MM.1S (cell line): Measurements from ENCODE around the gene XRCC6.

Source experiments
- DNase-seq: peaks from one replicate; pipeline ENCODE4 v3.0.0-alpha.2; 2015
- H2AFZ ChIP-seq: fragments of 300-600 bp; sonication (generic); 2 replicates; pipeline ENCODE4 v1.6.0; 2016; ENCODE audit warnings: antibody characterized with exemption, low read length
- H3F3A ChIP-seq: fragments of 300-600 bp; sonication (generic); 2 replicates; pipeline ENCODE4 v1.6.1; 2016; ENCODE audit warnings: mild to moderate bottlenecking, antibody characterized with exemption, low read length, moderate library complexity, mixed read lengths; ENCODE audit not compliant: insufficient read depth
- H3K27ac ChIP-seq: fragments of 300-600 bp; sonication (generic); 2 replicates; pipeline ENCODE4 v1.5.1; 2016; ENCODE audit warnings: mild to moderate bottlenecking, low read length
- H3K27me3 ChIP-seq: fragments of 300-600 bp; sonication (generic); replicated peaks from 2 replicates; pipeline ENCODE4 v1.6.0; 2016; ENCODE audit warnings: low read length; ENCODE audit not compliant: insufficient read depth
- H3K36me3 ChIP-seq: fragments of 300-600 bp; sonication (generic); replicated peaks from 2 replicates; pipeline ENCODE4 v1.6.1; 2016; ENCODE audit warnings: mild to moderate bottlenecking, low read length, mixed read lengths; ENCODE audit not compliant: insufficient read depth
- H3K4me1 ChIP-seq: fragments of 300-600 bp; sonication (generic); 2 replicates; pipeline ENCODE4 v1.6.1; 2016; ENCODE audit warnings: low read length, mixed read lengths
- H3K4me2 ChIP-seq: fragments of 300-600 bp; sonication (generic); 2 replicates; pipeline ENCODE4 v1.6.0; 2016; ENCODE audit warnings: low read depth, low read length
- H3K4me3 ChIP-seq: fragments of 300-600 bp; sonication (generic); 2 replicates; pipeline ENCODE4 v1.5.1; 2016; ENCODE audit warnings: low read length, mixed read lengths
- H3K79me2 ChIP-seq: fragments of 300-600 bp; sonication (generic); 2 replicates; pipeline ENCODE4 v1.6.1; 2016; ENCODE audit warnings: mixed run types, low read length, mixed read lengths
- H3K9ac ChIP-seq: fragments of 300-600 bp; sonication (generic); 2 replicates; pipeline ENCODE4 v1.6.1; 2016; ENCODE audit warnings: low read length, mixed read lengths
- H3K9me2 ChIP-seq: fragments of 300-600 bp; sonication (generic); replicated peaks from 2 replicates; pipeline ENCODE4 v1.6.1; 2016; ENCODE audit warnings: mild to moderate bottlenecking, low read length, mixed read lengths; ENCODE audit not compliant: insufficient read depth
- H3K9me3 ChIP-seq: fragments of 300-600 bp; sonication (generic); replicated peaks from 2 replicates; pipeline ENCODE4 v1.6.1; 2016; ENCODE audit warnings: mild to moderate bottlenecking, low read length, mixed read lengths; ENCODE audit not compliant: insufficient read depth
- H4K20me1 ChIP-seq: fragments of 300-600 bp; sonication (generic); 2 replicates; pipeline ENCODE4 v1.6.1; 2016; ENCODE audit warnings: mild to moderate bottlenecking, low read length, moderate library complexity, mixed read lengths; ENCODE audit not compliant: insufficient read depth
- EZH2 ChIP-seq: fragments of 300-600 bp; sonication (generic); optimal IDR thresholded peaks from 2 replicates; pipeline ENCODE3; 2017; ENCODE audit warnings: low read depth, mild to moderate bottlenecking, antibody characterized with exemption, low read length, mixed read lengths
- EZH2phosphoT487 ChIP-seq: fragments of 300-600 bp; sonication (generic); IDR thresholded peaks from 2 replicates; pipeline ENCODE4 v1.6.1; 2018; ENCODE audit warnings: antibody characterized with exemption, low read length
- TF ChIP-seq, protein P1 (sequence below): fragments of 300-600 bp; sonication (generic); IDR thresholded peaks from 2 replicates; pipeline ENCODE4 v1.5.1; 2016; ENCODE audit warnings: antibody characterized with exemption, low read length, mixed read lengths

Gene XRCC6

DNA sequence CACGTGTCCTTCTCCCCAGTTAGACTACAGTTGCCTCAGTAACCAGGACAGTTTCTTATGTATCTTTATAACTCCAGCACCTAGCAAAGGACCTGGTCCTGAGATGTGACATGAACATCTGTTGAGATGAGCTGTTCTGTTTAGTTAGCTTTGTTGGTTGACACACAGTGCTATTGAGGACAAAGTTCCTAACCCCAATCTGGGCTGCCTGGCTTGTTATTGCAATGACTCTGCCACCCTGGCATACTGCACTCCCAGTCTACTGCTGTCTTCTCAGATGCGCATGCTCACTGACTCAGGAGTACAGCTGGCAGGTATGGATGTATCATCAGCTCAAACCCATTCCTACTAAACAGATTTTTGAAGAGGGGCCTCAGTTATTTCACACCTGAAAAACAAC, 7.6 kb upstream of the XRCC6 start:
- no peak overlapping the region for H2AFZ ChIP-seq
- no peaks in the 10 kb centered on the region for H3K9me2 ChIP-seq
- DNase-seq, result no peak
- no peak overlapping the region for H3K9ac ChIP-seq
- H3K27ac ChIP-seq, result no peak overlapping the region
- peaks cover 46% of the 10 kb centered on the region for H3K79me2 ChIP-seq
- no peaks in the 10 kb centered on the region for H3F3A ChIP-seq
- no peak overlapping the region for H3K4me2 ChIP-seq
- H3K36me3 ChIP-seq, result no peaks in the 10 kb centered on the region
- no peak overlapping the region for H3K4me3 ChIP-seq
- no peaks in the 10 kb centered on the region for H4K20me1 ChIP-seq
- TF ChIP-seq, protein P1, sequence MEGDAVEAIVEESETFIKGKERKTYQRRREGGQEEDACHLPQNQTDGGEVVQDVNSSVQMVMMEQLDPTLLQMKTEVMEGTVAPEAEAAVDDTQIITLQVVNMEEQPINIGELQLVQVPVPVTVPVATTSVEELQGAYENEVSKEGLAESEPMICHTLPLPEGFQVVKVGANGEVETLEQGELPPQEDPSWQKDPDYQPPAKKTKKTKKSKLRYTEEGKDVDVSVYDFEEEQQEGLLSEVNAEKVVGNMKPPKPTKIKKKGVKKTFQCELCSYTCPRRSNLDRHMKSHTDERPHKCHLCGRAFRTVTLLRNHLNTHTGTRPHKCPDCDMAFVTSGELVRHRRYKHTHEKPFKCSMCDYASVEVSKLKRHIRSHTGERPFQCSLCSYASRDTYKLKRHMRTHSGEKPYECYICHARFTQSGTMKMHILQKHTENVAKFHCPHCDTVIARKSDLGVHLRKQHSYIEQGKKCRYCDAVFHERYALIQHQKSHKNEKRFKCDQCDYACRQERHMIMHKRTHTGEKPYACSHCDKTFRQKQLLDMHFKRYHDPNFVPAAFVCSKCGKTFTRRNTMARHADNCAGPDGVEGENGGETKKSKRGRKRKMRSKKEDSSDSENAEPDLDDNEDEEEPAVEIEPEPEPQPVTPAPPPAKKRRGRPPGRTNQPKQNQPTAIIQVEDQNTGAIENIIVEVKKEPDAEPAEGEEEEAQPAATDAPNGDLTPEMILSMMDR, result no peak
- TF ChIP-seq EZH2phosphoT487 (no peak), EZH2 (no peak)
- no peaks in the 10 kb centered on the region for H3K27me3 ChIP-seq
- no peaks in the 10 kb centered on the region for H3K9me3 ChIP-seq
- peaks cover 4% of the 10 kb centered on the region; the same call in 1 of the 2 replicates for H3K4me1 ChIP-seq

DNA sequence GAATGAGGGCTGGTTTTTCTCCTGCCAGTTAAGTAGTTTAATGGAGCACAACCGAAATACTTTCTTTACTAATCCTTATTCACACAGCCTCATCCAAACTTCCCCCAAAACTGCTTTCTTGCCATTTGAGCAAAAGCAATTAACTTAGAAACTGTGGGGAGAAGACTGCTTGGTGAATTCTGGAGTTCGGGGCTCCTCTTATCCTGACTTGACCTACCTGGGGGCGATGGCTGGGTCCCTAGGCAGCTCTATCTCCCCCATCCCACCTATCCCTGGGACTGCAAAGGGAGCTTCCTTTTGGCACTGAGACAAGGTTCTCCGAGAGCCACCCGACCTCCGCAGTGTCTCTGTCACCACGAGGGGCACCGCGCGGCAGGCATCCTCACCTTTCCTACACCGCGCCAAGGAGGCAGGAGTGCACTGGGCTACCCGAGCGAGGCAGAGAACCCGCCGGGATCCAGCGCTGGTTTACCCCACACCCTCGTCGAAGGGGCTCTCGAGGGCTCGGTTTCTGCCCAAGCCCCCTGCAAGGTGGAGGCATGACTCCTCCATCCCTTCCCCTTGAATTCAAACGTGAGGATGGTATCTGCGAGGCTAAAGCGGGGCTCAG, 1.0 kb upstream of the XRCC6 start:
- Histone ChIP-seq H3F3A (no peaks in the 10 kb centered on the region), H3K27me3 (no peaks in the 10 kb centered on the region), H3K79me2 (peaks cover 88% of the 10 kb centered on the region), H3K9me3 (no peaks in the 10 kb centered on the region), H3K4me2 (peak overlapping the region; percentile 68), H3K4me1 (peaks cover 12% of the 10 kb centered on the region), H3K9ac (peak overlapping the region; percentile 89), H4K20me1 (0 out of 2 replicates have a peak, but pooled peaks cover 3% of the 10 kb centered on the region), H3K36me3 (no peaks in the 10 kb centered on the region), H2AFZ (peak overlapping the region; percentile 44), H3K27ac (peak overlapping the region; percentile 76), H3K4me3 (peak overlapping the region; percentile 98), H3K9me2 (no peaks in the 10 kb centered on the region)
- peak; percentile 59 for DNase-seq
- TF ChIP-seq EZH2phosphoT487 (no peak), EZH2 (no peak)
- TF ChIP-seq, protein P1, result no peak

DNA sequence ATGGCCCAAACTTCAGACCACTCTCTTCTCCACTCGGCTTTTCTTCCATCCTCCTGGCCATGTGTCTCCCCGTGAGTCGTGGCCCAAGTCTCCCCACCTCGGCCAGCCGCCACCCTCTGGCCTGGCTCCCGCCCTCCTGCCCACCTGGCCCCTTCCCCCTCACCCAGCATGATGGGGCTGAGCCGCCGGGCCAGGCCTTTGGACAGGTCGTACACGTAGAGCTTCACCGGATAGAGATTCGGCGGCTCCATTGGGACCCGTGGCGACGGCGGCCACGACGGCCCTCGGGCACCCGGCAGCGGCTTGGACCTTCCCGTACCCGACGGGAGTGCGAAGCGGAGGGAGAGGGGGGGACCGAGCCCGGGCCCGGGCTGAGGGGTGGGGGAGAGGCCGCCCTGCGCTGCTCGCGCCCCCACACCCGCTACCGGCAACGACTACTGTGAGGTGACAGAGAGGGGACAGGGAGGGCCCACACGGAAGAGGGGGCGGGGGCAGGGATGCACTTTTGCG, 451 bp upstream of the XRCC6 start, which contains the start of gene DESI1:
Gene DESI1, minus strand, starts transcription at position 455 of the 510 bp plus-strand sequence. Its CDS starts 204 bp downstream, at position 251.
- H3K27me3 ChIP-seq, result no peaks in the 10 kb centered on the region
- H3K79me2 ChIP-seq, result peaks cover 89% of the 10 kb centered on the region
- H3K9me2 ChIP-seq, result no peaks in the 10 kb centered on the region
- no peak for TF ChIP-seq EZH2phosphoT487
- no peak for TF ChIP-seq EZH2
- TF ChIP-seq, protein P1, result no peak
- H3K4me2 ChIP-seq, result peak within 1 kb of the TSS; percentile 99
- H3K4me3 ChIP-seq, result peak within 1 kb of the TSS; percentile 98
- no peaks in the 10 kb centered on the region for H3K9me3 ChIP-seq
- H3K9ac ChIP-seq, result peak within 1 kb of the TSS; percentile 98
- peaks cover 12% of the 10 kb centered on the region for H3K4me1 ChIP-seq
- no peak for DNase-seq
- H3K27ac ChIP-seq, result peak within 1 kb of the TSS; percentile 92
- 0 out of 2 replicates have a peak, but pooled peaks cover 3% of the 10 kb centered on the region for H4K20me1 ChIP-seq
- H3F3A ChIP-seq, result no peaks in the 10 kb centered on the region
- H2AFZ ChIP-seq, result peak within 1 kb of the TSS; percentile 88
- no peaks in the 10 kb centered on the region for H3K36me3 ChIP-seq
